IMR-90 (cell line): Measurements from ENCODE around the gene RBMS2.

Source experiments
- BHLHE40 ChIP-seq: fragments of 150-350 bp; IDR thresholded peaks from 2 replicates; pipeline ENCODE4 v1.6.1; 2016; ENCODE audit warnings: mild to moderate bottlenecking, low read depth, low read length
- CEBPB ChIP-seq: IDR thresholded peaks from 2 replicates; pipeline ENCODE4 v1.6.1; 2012; ENCODE audit warnings: low read depth, low read length, improper control_type of control experiment
- FOS ChIP-seq: fragments of 150-350 bp; IDR thresholded peaks from 2 replicates; pipeline ENCODE4 v1.6.1; 2016; ENCODE audit warnings: low read depth, low read length
- MAFK ChIP-seq: IDR thresholded peaks from 2 replicates; pipeline ENCODE4 v1.6.1; 2012; ENCODE audit warnings: low read depth, low read length, improper control_type of control experiment
- MAZ ChIP-seq: IDR thresholded peaks from 2 replicates; pipeline ENCODE4 v1.6.1; 2012; ENCODE audit warnings: low read depth, mild to moderate bottlenecking, low read length, improper control_type of control experiment, moderate library complexity, borderline replicate concordance
- MXI1 ChIP-seq: IDR thresholded peaks from 2 replicates; pipeline ENCODE4 v1.6.1; 2012; ENCODE audit warnings: low read depth, mild to moderate bottlenecking, low read length, moderate library complexity, borderline replicate concordance
- POLR2A ChIP-seq: IDR thresholded peaks from 2 replicates; pipeline ENCODE4 v1.6.1; 2012; ENCODE audit warnings: mild to moderate bottlenecking, low read depth, low read length
- RAD21 ChIP-seq: IDR thresholded peaks from 2 replicates; pipeline ENCODE4 v1.6.1; 2012; ENCODE audit warnings: low read length, improper control_type of control experiment
- RCOR1 ChIP-seq: IDR thresholded peaks from 2 replicates; pipeline ENCODE4 v1.6.1; 2012; ENCODE audit warnings: mild to moderate bottlenecking, low read length, improper control_type of control experiment; ENCODE audit not compliant: insufficient replicate concordance
- RFX5 ChIP-seq: IDR thresholded peaks from 2 replicates; pipeline ENCODE4 v1.8.0; 2012; ENCODE audit warnings: low read depth, mild to moderate bottlenecking, low read length, moderate library complexity
- SMC3 ChIP-seq: fragments of 150-350 bp; IDR thresholded peaks from 2 replicates; pipeline ENCODE4 v1.6.1; 2016; ENCODE audit warnings: low read depth, mild to moderate bottlenecking, antibody characterized with exemption, low read length, moderate library complexity
- TF ChIP-seq, protein P1 (sequence below): conservative IDR thresholded peaks from 2 replicates; pipeline ENCODE4 v1.5.1; 2012; ENCODE audit warnings: mild to moderate bottlenecking, low read depth, low read length, improper control_type of control experiment
- TF ChIP-seq, protein P2 (sequence below): fragments of 150-350 bp; IDR thresholded peaks from 2 replicates; pipeline ENCODE4 v1.6.1; 2017; ENCODE audit warnings: mild to moderate bottlenecking, antibody characterized with exemption, low read length, low read depth

DNA sequence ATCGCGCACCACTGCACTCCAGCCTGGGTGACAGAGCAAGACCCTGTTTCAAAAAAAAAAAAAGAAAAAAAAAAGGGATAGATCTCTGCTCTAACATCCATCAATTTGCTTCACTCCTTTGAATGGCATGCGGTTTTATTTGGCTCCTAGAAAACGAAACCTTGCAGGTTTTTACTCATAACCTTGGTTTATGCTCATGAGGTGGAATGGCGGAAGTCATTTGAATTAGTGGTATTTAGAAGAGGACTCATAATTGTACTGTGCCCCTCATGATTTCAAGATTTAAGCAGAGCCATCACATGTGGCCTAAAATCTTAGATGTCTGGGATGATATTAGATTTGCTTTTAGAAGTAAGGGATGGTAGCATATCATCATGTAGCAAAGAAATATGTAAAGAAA, 29.4 kb downstream of the RBMS2 start:
- TF ChIP-seq, protein P1, sequence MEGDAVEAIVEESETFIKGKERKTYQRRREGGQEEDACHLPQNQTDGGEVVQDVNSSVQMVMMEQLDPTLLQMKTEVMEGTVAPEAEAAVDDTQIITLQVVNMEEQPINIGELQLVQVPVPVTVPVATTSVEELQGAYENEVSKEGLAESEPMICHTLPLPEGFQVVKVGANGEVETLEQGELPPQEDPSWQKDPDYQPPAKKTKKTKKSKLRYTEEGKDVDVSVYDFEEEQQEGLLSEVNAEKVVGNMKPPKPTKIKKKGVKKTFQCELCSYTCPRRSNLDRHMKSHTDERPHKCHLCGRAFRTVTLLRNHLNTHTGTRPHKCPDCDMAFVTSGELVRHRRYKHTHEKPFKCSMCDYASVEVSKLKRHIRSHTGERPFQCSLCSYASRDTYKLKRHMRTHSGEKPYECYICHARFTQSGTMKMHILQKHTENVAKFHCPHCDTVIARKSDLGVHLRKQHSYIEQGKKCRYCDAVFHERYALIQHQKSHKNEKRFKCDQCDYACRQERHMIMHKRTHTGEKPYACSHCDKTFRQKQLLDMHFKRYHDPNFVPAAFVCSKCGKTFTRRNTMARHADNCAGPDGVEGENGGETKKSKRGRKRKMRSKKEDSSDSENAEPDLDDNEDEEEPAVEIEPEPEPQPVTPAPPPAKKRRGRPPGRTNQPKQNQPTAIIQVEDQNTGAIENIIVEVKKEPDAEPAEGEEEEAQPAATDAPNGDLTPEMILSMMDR = no peak
- TF ChIP-seq RFX5 = no peak
- TF ChIP-seq POLR2A = no peak
- TF ChIP-seq SMC3 = no peak
- TF ChIP-seq FOS = no peak
- TF ChIP-seq, protein P2, sequence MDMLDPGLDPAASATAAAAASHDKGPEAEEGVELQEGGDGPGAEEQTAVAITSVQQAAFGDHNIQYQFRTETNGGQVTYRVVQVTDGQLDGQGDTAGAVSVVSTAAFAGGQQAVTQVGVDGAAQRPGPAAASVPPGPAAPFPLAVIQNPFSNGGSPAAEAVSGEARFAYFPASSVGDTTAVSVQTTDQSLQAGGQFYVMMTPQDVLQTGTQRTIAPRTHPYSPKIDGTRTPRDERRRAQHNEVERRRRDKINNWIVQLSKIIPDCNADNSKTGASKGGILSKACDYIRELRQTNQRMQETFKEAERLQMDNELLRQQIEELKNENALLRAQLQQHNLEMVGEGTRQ = no peak
- TF ChIP-seq BHLHE40 = no peak
- no peak for TF ChIP-seq RCOR1
- no peak for TF ChIP-seq MAFK
- TF ChIP-seq MAZ = no peak
- TF ChIP-seq RAD21 = no peak
- no peak for TF ChIP-seq CEBPB
- no peak for TF ChIP-seq MXI1
